SU-DHL-6 (cell line): Measurements from ENCODE around the gene ZNF266.

Source experiments
- H2AFZ ChIP-seq: fragments of 200-600 bp; sonication (generic); 2 replicates; pipeline ENCODE4 v1.6.1; 2014; ENCODE audit warnings: low read depth, mild to moderate bottlenecking, moderate library complexity, mixed read lengths, antibody characterized with exemption, low read length; ENCODE audit not compliant: severe bottlenecking
- H3F3A ChIP-seq: fragments of 200-600 bp; shearing (Covaris generic); 2 replicates; pipeline ENCODE4 v1.6.0; 2016; ENCODE audit warnings: antibody characterized with exemption, mild to moderate bottlenecking; ENCODE audit not compliant: insufficient read depth
- H3K27ac ChIP-seq: fragments of 200-600 bp; sonication (generic); 2 replicates; pipeline ENCODE4 v1.5.1; 2016; ENCODE audit warnings: low read depth, mild to moderate bottlenecking, low read length, moderate library complexity, mixed read lengths
- H3K27me3 ChIP-seq: fragments of 200-600 bp; sonication (generic), shearing (Covaris generic); 2 replicates; pipeline ENCODE4 v1.6.0; 2014; ENCODE audit warnings: mild to moderate bottlenecking, low read length
- H3K36me3 ChIP-seq: fragments of 200-600 bp; sonication (generic); 2 replicates; pipeline ENCODE4 v1.6.1; 2014; ENCODE audit warnings: mild to moderate bottlenecking, low read length, mixed read lengths
- H3K4me2 ChIP-seq: fragments of 300-600, 200-600 bp; shearing (Covaris generic), sonication (generic); 2 replicates; pipeline ENCODE4 v1.6.0; 2014; ENCODE audit warnings: low read length, low read depth, mild to moderate bottlenecking; ENCODE audit not compliant: poor library complexity, severe bottlenecking
- H3K4me3 ChIP-seq: fragments of 200-600 bp; sonication (generic); 2 replicates; pipeline ENCODE4 v1.5.1; 2014; ENCODE audit warnings: antibody characterized with exemption, low read length, mild to moderate bottlenecking, mixed read lengths; ENCODE audit not compliant: insufficient read depth, poor library complexity, severe bottlenecking
- H3K79me2 ChIP-seq: fragments of 200-600 bp; sonication (generic); 2 replicates; pipeline ENCODE4 v1.6.1; 2014; ENCODE audit warnings: mild to moderate bottlenecking, low read length, moderate library complexity; ENCODE audit not compliant: insufficient read depth
- H3K9ac ChIP-seq: fragments of 200-600 bp; sonication (generic); 2 replicates; pipeline ENCODE4 v1.7.0; 2014; ENCODE audit warnings: mild to moderate bottlenecking, low read length
- H3K9me2 ChIP-seq: fragments of 200-600 bp; sonication (generic); replicated peaks from 2 replicates; pipeline ENCODE4 v1.6.1; 2014; ENCODE audit warnings: low read length; ENCODE audit not compliant: insufficient read depth
- H3K9me3 ChIP-seq: fragments of 200-600 bp; sonication (generic); 2 replicates; pipeline ENCODE4 v1.6.1; 2014; ENCODE audit warnings: low read length, mixed read lengths; ENCODE audit not compliant: insufficient read depth
- H4K20me1 ChIP-seq: fragments of 200-600 bp; sonication (generic); 2 replicates; pipeline ENCODE4 v1.6.1; 2014; ENCODE audit warnings: low read depth, mild to moderate bottlenecking, antibody characterized with exemption, low read length, moderate library complexity, mixed read lengths
- EZH2phosphoT487 ChIP-seq: fragments of 200-600 bp; sonication (generic), shearing (Covaris generic); conservative IDR thresholded peaks from 2 replicates; pipeline ENCODE4 v1.6.1; 2018; ENCODE audit warnings: mild to moderate bottlenecking, antibody characterized with exemption, low read length, moderate library complexity, mixed read lengths
- TF ChIP-seq, protein P1 (sequence below): fragments of 200-600 bp; sonication (generic); IDR thresholded peaks from one replicate; pipeline ENCODE4 v1.5.1; 2017; ENCODE audit warnings: antibody characterized with exemption, mild to moderate bottlenecking, low read length, moderate library complexity; ENCODE audit not compliant: insufficient read depth, poor library complexity, severe bottlenecking

The ZNF266 gene

DNA sequence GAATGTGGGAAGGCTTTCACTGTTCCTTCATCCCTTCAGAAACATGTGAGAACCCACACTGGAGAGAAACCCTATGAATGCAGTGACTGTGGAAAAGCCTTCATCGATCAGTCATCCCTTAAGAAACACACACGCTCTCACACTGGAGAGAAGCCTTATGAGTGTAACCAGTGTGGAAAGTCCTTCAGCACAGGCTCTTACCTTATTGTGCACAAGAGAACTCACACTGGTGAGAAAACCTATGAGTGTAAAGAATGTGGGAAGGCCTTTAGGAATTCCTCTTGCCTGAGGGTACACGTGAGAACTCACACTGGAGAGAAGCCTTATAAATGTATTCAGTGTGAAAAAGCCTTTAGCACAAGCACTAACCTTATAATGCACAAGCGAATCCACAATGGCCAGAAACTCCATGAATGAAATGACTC is 54.0 kb downstream of the ZNF266 start:
- Histone ChIP-seq H3K27ac (no peak overlapping the region), H2AFZ (no peak overlapping the region), H3K36me3 (peaks cover 24% of the 10 kb centered on the region), H3K4me3 (no peak overlapping the region), H3K27me3 (no peaks in the 10 kb centered on the region), H4K20me1 (no peaks in the 10 kb centered on the region), H3K4me2 (no peak overlapping the region), H3K9me3 (peaks cover 51% of the 10 kb centered on the region; the same call in 1 of the 2 replicates), H3K9ac (no peak overlapping the region), H3K79me2 (no peaks in the 10 kb centered on the region), H3F3A (no peaks in the 10 kb centered on the region), H3K9me2 (no peaks in the 10 kb centered on the region)
- TF ChIP-seq, protein P1, sequence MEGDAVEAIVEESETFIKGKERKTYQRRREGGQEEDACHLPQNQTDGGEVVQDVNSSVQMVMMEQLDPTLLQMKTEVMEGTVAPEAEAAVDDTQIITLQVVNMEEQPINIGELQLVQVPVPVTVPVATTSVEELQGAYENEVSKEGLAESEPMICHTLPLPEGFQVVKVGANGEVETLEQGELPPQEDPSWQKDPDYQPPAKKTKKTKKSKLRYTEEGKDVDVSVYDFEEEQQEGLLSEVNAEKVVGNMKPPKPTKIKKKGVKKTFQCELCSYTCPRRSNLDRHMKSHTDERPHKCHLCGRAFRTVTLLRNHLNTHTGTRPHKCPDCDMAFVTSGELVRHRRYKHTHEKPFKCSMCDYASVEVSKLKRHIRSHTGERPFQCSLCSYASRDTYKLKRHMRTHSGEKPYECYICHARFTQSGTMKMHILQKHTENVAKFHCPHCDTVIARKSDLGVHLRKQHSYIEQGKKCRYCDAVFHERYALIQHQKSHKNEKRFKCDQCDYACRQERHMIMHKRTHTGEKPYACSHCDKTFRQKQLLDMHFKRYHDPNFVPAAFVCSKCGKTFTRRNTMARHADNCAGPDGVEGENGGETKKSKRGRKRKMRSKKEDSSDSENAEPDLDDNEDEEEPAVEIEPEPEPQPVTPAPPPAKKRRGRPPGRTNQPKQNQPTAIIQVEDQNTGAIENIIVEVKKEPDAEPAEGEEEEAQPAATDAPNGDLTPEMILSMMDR, result no peak
- no peak for TF ChIP-seq EZH2phosphoT487

DNA sequence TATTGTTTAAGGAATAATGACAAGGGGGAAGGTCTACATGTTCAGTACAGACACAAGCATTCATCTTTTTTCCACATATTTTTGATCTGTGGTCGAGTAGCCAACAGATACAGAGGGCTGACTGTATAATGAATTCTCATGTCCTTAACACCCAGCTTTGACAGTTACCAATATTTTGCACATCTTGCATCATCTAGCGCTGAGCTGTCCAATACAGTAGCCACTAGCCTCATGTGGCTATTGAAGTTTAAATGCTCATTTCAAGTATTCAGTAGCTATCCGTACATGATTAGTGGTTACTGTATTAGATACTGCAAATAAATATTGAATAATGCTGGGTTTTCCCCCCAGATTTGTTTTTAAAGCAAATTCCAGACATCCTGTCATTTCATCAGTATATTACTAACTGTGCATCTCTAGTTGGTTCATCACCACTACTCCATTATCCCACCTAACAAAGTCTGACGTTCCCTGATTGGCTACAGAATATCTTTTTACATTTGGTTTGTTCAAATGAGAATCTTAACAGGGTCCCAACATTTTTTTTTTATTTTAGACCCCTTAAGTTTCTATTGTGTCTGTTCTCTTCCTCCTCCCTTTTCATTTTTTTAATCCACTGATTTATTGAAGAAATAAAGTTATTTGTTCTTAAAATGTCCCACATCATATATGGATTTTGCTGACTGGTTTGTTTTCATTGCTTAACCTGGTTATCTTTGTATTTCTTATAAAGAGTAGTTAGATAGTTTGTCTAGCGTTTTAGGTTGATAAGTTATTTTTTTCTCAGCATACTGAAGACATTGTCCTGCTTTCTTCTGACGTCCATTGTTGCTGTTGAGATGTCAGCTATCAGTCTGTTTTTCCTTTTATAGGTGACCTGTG is 64.4 kb downstream of the ZNF266 start:
- 0 out of 2 replicates have a peak, but pooled peaks cover 2% of the 10 kb centered on the region for H3K36me3 ChIP-seq
- no peaks in the 10 kb centered on the region for H3F3A ChIP-seq
- H3K9me2 ChIP-seq, result no peaks in the 10 kb centered on the region
- H2AFZ ChIP-seq, result no peak overlapping the region
- no peak overlapping the region for H3K9ac ChIP-seq
- H3K9me3 ChIP-seq, result 0 out of 2 replicates have a peak, but pooled peaks cover 9% of the 10 kb centered on the region
- no peaks in the 10 kb centered on the region for H3K79me2 ChIP-seq
- H3K4me3 ChIP-seq, result no peak overlapping the region
- no peaks in the 10 kb centered on the region for H3K27me3 ChIP-seq
- TF ChIP-seq EZH2phosphoT487, result no peak
- TF ChIP-seq, protein P1, result no peak
- H4K20me1 ChIP-seq, result no peaks in the 10 kb centered on the region
- H3K4me2 ChIP-seq, result no peak overlapping the region
- no peak overlapping the region for H3K27ac ChIP-seq

- H3F3A ChIP-seq, result no peaks in the 10 kb centered on the region
- H3K27ac ChIP-seq, result no peak within 1 kb of the TSS
- H3K9me3 ChIP-seq, result peaks cover under 1% of the 10 kb centered on the region; the same call in 1 of the 2 replicates
- no peaks in the 10 kb centered on the region for H4K20me1 ChIP-seq
- H3K27me3 ChIP-seq, result no peaks in the 10 kb centered on the region
- H3K4me2 ChIP-seq, result no peak within 1 kb of the TSS
- no peak within 1 kb of the TSS for H3K4me3 ChIP-seq
- H2AFZ ChIP-seq, result no peak within 1 kb of the TSS
- H3K9me2 ChIP-seq, result no peaks in the 10 kb centered on the region
- no peaks in the 10 kb centered on the region for H3K79me2 ChIP-seq
- no peak within 1 kb of the TSS for H3K9ac ChIP-seq
- no peaks in the 10 kb centered on the region for H3K36me3 ChIP-seq
- TF ChIP-seq, protein P1, result no peak
- TF ChIP-seq EZH2phosphoT487, result no peak
These were observed 72.5 kb downstream of the ZNF266 start, which contains the start of gene ZNF177 for GRCh38 chr19:9362905-9363304. TSS of gene ZNF177 (plus strand) at chr19:9363013. CDS start at chr19:9378312, 15,299 bp downstream.
